ENCODE data around the gene STON1.

Gene STON1

DNA sequence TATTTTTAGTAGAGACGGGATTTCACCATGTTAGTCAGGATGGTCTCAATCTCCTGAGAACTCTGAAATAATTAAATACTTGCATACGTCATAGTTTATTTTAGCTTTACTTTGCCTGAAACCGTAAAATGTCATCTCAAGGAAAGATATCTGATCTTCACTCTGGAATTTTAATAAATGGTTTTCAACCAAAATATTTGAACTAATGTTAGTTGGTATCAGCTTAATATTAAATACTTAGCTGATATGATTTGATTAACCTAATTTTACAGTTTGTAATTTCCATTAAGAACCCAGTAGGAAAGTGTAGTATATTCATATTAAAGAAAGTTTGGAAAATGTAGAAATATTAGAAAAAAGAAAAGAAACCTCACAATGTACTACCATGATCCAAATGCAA is 41.4 kb upstream of the STON1 start:
- H3K4me3 ChIP-seq (ENCODE audit: low read depth, low read length), result no peak overlapping the region
- TF ChIP-seq, protein P1, sequence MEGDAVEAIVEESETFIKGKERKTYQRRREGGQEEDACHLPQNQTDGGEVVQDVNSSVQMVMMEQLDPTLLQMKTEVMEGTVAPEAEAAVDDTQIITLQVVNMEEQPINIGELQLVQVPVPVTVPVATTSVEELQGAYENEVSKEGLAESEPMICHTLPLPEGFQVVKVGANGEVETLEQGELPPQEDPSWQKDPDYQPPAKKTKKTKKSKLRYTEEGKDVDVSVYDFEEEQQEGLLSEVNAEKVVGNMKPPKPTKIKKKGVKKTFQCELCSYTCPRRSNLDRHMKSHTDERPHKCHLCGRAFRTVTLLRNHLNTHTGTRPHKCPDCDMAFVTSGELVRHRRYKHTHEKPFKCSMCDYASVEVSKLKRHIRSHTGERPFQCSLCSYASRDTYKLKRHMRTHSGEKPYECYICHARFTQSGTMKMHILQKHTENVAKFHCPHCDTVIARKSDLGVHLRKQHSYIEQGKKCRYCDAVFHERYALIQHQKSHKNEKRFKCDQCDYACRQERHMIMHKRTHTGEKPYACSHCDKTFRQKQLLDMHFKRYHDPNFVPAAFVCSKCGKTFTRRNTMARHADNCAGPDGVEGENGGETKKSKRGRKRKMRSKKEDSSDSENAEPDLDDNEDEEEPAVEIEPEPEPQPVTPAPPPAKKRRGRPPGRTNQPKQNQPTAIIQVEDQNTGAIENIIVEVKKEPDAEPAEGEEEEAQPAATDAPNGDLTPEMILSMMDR (IDR thresholded peaks at IDR 0.05; ENCODE audit: low read depth, low read length, missing control alignments), result no peak
- no peak for DNase-seq (ENCODE audit: low read depth)

DNA sequence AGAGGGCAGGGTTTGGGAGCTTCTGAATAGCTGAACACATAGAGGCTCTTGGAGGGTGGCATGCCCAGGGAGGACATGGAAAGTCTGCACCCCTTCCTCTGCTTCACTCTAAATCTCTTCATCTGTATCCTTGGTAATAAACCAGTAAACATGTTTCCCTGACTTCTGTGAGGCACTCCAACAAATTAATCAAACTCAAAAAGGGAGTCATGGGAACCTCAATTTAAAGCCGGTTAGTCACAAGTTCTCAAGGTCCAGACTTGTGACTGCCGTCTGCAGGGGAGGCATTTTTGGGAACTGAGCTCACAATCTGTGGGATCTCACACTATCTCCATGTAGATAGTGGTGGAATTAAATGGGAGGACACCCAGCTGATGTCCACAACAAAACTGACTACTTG is 33.1 kb upstream of the STON1 start:
- no peak for DNase-seq (ENCODE audit: low read depth)
- no peak overlapping the region for H3K4me3 ChIP-seq (ENCODE audit: low read depth, low read length)
- TF ChIP-seq, protein P1 (IDR thresholded peaks at IDR 0.05; ENCODE audit: low read depth, low read length, missing control alignments), result no peak

DNA sequence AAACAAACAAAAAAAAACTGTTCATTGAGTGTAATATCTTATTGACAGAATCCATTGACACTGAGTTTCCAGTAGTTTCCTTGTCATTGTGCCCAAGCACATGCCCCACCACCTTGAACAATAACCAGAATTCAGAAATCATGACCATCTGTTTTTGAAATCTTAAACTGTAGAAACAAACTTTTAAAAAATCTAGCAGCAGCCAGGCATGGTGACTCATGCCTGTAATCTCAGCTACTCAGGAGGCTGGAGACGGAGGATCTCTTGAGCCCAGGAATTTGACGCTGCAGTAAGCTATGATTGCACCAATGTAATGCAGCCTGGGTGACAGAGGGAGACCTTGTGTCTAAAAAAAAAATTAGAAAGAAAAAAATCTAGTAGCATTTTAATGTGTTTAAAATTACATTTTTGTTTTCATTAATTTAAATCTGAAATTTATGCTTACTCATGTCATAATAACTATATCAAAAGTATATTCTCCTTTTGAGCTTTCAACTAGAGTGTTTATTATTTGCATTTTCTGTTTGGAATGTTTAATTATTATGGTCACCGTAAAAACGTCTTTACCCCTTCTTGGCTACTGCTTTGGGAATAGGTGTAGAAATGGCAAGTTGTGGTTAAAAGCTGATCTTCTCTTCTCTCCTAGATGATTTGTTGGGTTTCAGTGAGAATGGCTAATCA is 25.2 kb upstream of the STON1 start:
- no peak overlapping the region for H3K4me3 ChIP-seq (ENCODE audit: low read depth, low read length)
- DNase-seq (ENCODE audit: low read depth), result no peak
- TF ChIP-seq, protein P1 (IDR thresholded peaks at IDR 0.05; ENCODE audit: low read depth, low read length, missing control alignments), result no peak

DNA sequence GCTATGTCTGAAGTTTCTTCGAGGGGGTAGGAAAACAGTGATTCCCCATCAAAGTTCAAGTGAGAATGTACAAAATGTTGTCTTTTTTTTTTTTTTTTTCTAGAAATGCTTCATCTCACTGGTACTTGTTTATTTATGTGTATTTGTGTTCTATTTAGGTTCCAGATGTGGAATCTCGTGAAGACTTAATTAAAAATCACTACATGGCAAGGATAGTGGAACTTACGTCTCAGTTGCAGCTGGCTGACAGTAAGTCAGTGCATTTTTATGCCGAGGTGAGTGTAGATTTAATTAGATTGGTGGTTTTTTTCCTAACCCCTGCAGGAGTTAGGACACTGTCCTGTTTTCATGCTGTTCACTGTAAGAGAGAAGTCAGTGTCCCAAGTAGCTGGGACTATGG is 22.8 kb upstream of the STON1 start:
- H3K4me3 ChIP-seq (ENCODE audit: low read depth, low read length), result no peak overlapping the region
- TF ChIP-seq, protein P1 (IDR thresholded peaks at IDR 0.05; ENCODE audit: low read depth, low read length, missing control alignments), result no peak
- no peak for DNase-seq (ENCODE audit: low read depth)

DNA sequence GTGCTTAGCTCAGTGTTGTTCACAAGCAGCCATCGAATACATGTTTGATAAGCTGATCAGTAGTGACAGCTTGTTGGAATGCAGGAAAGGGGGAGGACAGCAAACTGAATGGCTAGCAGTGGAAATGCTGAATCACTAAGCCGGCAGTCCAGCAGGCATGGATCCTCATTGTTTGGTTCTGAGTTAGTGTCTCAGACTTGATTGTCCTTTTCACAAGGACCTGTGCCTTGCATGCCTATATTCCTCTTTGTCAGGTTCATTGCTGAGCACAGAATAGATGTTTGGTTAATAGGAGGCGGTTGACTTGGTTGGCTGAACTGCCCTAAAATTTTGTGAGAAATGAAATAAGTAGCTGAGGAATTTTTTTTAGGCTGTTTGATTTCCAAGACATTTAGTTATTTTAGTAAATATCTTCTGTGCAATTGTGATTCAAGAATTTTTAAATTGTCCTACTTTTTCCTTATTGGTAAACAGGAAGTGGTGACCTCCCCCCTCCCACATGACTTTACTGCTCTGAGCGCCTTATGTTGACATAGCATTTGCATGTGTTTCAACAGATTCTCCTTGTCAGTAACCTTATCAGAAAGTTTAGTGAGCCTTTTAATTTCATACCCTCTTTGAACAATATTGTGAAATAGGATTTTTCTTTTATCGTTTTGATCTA is 21.4 kb upstream of the STON1 start:
- no peak for DNase-seq (ENCODE audit: low read depth)
- TF ChIP-seq, protein P1 (IDR thresholded peaks at IDR 0.05; ENCODE audit: low read depth, low read length, missing control alignments), result no peak
- H3K4me3 ChIP-seq (ENCODE audit: low read depth, low read length), result no peak overlapping the region

DNA sequence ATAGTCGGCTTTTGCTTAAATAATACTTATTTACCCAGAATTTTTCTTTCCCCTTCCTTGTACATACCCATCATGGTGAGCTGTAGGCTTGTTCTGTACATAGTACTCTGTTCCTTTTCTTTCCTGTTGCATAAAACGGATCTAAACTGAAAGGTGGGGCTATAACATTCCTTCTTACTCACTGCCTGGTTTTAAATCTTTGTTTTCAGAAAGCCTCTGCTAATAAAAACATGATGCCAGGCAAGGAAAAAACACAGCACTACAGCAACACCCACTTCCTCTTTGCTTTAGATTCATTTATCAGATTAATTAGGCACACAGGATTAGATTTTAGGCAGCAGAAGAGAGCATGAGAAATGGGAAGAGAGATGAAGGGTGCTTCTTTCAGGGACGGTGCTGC is 19.6 kb upstream of the STON1 start:
- TF ChIP-seq, protein P1 (IDR thresholded peaks at IDR 0.05; ENCODE audit: low read depth, low read length, missing control alignments), result no peak

More for the DNA sequence above, 19.6 kb upstream of the STON1 start:
- DNase-seq (ENCODE audit: low read depth), result no peak
- H3K4me3 ChIP-seq (ENCODE audit: low read depth, low read length), result no peak overlapping the region
